ENCODE measurements around the gene LZIC.

LZIC gene

GRCh38 chr1:9884805-9885204 lies 58.4 kb downstream of the LZIC start:
- TF ChIP-seq ZNF274 (IDR thresholded peaks at IDR 0.05; ENCODE audit: low read depth, low read length), result no peak
- H3K4me3 ChIP-seq (ENCODE audit: low read length), result no peak overlapping the region

DNA sequence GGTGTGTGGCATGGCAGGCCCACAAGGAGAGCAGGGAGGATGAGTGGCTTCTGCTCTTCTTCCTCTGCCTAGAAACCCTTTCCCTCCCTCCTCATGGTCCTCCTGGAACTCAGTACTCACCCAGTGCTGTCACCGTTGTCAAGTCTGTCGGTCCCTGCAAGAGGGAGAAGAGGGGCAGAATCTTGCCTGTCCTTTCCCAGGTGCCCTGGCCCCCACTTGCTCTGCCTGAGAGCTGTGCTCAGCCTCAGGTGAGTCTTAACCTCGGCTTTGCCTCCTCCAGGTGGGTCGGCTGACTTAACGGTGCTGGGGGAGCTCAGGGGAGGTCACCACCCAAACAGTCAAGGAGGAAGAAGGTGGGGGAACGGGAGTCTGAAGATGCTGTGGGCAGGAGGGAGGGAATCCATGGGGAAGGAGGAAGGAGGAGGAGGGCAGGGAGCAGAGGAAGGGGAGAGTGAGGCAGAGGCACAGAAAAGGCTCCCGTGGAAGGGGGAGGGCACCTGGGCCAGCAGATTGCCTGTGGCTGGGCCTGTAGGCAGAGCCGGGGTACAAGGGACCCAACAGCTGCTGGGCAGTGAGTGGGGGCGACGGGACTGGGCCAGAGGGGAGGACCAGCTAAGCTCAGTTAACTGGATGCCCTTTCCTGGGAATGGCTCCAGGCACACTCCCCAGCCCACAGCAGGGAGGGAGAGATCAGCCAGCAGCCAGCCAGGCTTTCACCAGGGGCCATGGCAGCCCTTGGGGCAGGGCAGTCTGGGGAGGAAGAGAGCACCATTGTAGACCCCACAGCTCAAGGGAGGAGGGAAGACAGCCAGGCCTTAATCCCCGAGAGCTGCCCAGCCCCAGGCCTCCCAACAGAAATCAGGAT lies 59.4 kb downstream of the LZIC start:
- TF ChIP-seq ZNF274 (IDR thresholded peaks at IDR 0.05; ENCODE audit: low read depth, low read length), result no peak
- H3K4me3 ChIP-seq (ENCODE audit: low read length), result no peak overlapping the region

GRCh38 chr1:9882945-9883303 lies 60.3 kb downstream of the LZIC start:
- TF ChIP-seq ZNF274 (IDR thresholded peaks at IDR 0.05; ENCODE audit: low read depth, low read length), result no peak

GRCh38 chr1:9882296-9882944 lies 60.8 kb downstream of the LZIC start:
- no peak for TF ChIP-seq ZNF274 (IDR thresholded peaks at IDR 0.05; ENCODE audit: low read depth, low read length)
- no peak overlapping the region for H3K4me3 ChIP-seq (ENCODE audit: low read length)

More at GRCh38 chr1:9882945-9883303, 60.3 kb downstream of the LZIC start:
- H3K4me3 ChIP-seq (ENCODE audit: low read length), result no peak overlapping the region

GRCh38 chr1:9881838-9882249 lies 61.3 kb downstream of the LZIC start:
- H3K4me3 ChIP-seq (ENCODE audit: low read length), result no peak overlapping the region
- no peak for TF ChIP-seq ZNF274 (IDR thresholded peaks at IDR 0.05; ENCODE audit: low read depth, low read length)
